CD4-positive, alpha-beta memory T cell (primary cell): ENCODE results near the gene APBA2. TPM values are rescaled to one million over a fixed set of nuclear protein-coding genes. Genes with fewer than 3 reads are reported as not detected.

Experiments
- CTCF ChIA-PET: fragments of 350-600 bp; sonication (Branson Sonifier 250); formaldehyde crosslinking; loops from one replicate; lab custom pipeline; 2021; ENCODE audit warnings: inconsistent platforms; ENCODE audit not compliant: partially characterized antibody; lab: Charles Lee
- POLR2A ChIA-PET: fragments of 350-600 bp; sonication (Branson Sonifier 250); formaldehyde crosslinking; loops from one replicate; lab custom pipeline; 2021; ENCODE audit not compliant: partially characterized antibody; lab: Charles Lee
- DNase-seq, 5 donors: peaks; one replicate each; pipeline versions ENCODE4 v3.0.0 to v3.0.0-alpha.2; 2020 to 2022; ENCODE audit warnings: mixed read lengths in 1 of 5
- H3K27ac ChIP-seq: one replicate; pipeline ENCODE4 v1.7.0; 2013; ENCODE audit warnings: low read depth, low read length
- H3K27me3 ChIP-seq: 2 replicates; pipeline ENCODE4 v1.7.0; 2013; ENCODE audit warnings: mild to moderate bottlenecking, low read length, moderate library complexity; ENCODE audit not compliant: insufficient read depth
- H3K36me3 ChIP-seq: 2 replicates; pipeline ENCODE4 v1.7.0; 2013; ENCODE audit warnings: mild to moderate bottlenecking, low read length, moderate library complexity; ENCODE audit not compliant: insufficient read depth
- H3K4me1 ChIP-seq: 2 replicates; pipeline ENCODE4 v1.7.0; 2013; ENCODE audit warnings: mild to moderate bottlenecking, low read length, moderate library complexity; ENCODE audit not compliant: insufficient read depth
- H3K4me3 ChIP-seq, 2 donors: one replicate each; pipeline ENCODE4 v1.7.0; 2013; ENCODE audit warnings: low read length in 2 of 2, mild to moderate bottlenecking in 1 of 2
- H3K9me3 ChIP-seq, 2 donors: one replicate each; pipeline ENCODE4 v1.7.0; 2013; ENCODE audit warnings: low read length in 2 of 2, control low read depth in 1 of 2; ENCODE audit not compliant: control insufficient read depth in 1 of 2
- H3K27ac Mint-ChIP-seq, 7 donors: one replicate each; pipeline ENCODE4 v1.8.0; 2020 to 2021; ENCODE audit warnings: mixed read lengths in 7 of 7, mild to moderate bottlenecking in 6 of 7, inconsistent platforms in 3 of 7, moderate library complexity in 3 of 7
- H3K27me3 Mint-ChIP-seq, 2 donors: one replicate each; pipeline ENCODE4 v1.8.0; 2020 to 2021; ENCODE audit warnings: mixed read lengths in 2 of 2
- H3K36me3 Mint-ChIP-seq, 2 donors: one replicate each; pipeline ENCODE4 v1.8.0; 2020 to 2021; ENCODE audit warnings: mixed read lengths in 2 of 2, inconsistent platforms in 1 of 2, mild to moderate bottlenecking in 1 of 2
- H3K4me1 Mint-ChIP-seq, 4 donors: one replicate each; pipeline ENCODE4 v1.8.0; 2020 to 2021; ENCODE audit warnings: mixed read lengths in 4 of 4, mild to moderate bottlenecking in 1 of 4
- H3K4me3 Mint-ChIP-seq, 8 donors: one replicate each; pipeline ENCODE4 v1.8.0; 2020 to 2021; ENCODE audit warnings: mixed read lengths in 8 of 8, mild to moderate bottlenecking in 7 of 8, moderate library complexity in 6 of 8, inconsistent platforms in 3 of 8
- H3K9me3 Mint-ChIP-seq, 8 donors: one replicate each; pipeline ENCODE4 v1.8.0; 2020 to 2021; ENCODE audit warnings: mixed read lengths in 8 of 8, mild to moderate bottlenecking in 5 of 8, inconsistent platforms in 3 of 8, moderate library complexity in 1 of 8
- intact Hi-C: fragments of 100-400 bp; cut with micrococcal nuclease; formaldehyde crosslinking; loops from one replicate; pipeline ENCODE4 v1.15.1; 2023
- polyA plus RNA-seq, 2 donors: library from polyadenylated mRNA; unstranded; fragments of 300-500 nt; fragmentation: Illumina TruSeq; gene quantifications; one replicate each; pipeline ENCODE4 v1.2.3, GENCODE V29; 2021
- total RNA-seq, 2 experiments: library from RNA; stranded (reverse); gene quantifications; one replicate each; pipeline ENCODE4 v1.2.3, GENCODE V29; 2021

The APBA2 gene
- total and polyA plus RNA-seq, 4 experiments from 2014 or later, result 11.1 to 57.3 (median 40.4) TPM

GRCh38 chr15:29133791-29134190 is 248.0 kb downstream of the APBA2 start:
- peaks cover 9 to 14% of the 10 kb centered on the region in 2 donors for H3K27me3 Mint-ChIP-seq
- Histone ChIP-seq H3K27ac (no peak overlapping the region), H3K4me3 (no peak overlapping the region), H3K36me3 (no peaks in the 10 kb centered on the region), H3K9me3 (no peaks in the 10 kb centered on the region), H3K4me1 (no peaks in the 10 kb centered on the region), H3K27me3 (no peaks in the 10 kb centered on the region)
- intact Hi-C loops, result no loop called here
- ChIA-PET POLR2A (no interaction called here), CTCF (no interaction called here)
- H3K4me3 Mint-ChIP-seq, result no peak overlapping the region
- H3K4me1 Mint-ChIP-seq, result peaks cover 0 to 6% (median 4%) of the 10 kb centered on the region in 4 donors
- no peak overlapping the region for H3K27ac Mint-ChIP-seq
- no peak for DNase-seq
- H3K36me3 Mint-ChIP-seq, result no peaks in the 10 kb centered on the region
- peaks cover 0 to 1% (median 0%) of the 10 kb centered on the region in 8 donors for H3K9me3 Mint-ChIP-seq

DNA sequence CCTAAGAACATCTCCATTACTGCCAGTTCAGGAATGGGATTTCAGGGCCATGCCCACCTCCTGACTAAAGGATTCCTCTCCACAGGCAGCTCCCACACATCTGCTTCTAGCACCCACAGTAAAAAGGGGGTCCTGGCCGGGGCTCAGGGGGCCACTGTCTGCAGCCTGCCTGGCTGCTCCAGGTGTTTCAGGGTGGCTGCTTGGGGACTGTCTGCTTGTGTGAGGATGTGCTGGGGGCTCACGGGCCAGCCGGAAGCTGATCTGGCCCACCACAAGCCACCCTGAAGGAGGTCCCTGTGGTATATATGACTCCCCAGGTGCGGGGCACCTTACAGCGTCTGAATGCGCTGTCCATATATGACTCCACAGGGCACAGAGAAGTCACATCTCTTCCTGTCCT is 248.5 kb downstream of the APBA2 start:
- Mint-ChIP-seq H3K4me3 (no peak overlapping the region), H3K4me1 (peaks cover 0 to 6% (median 4%) of the 10 kb centered on the region in 4 donors), H3K27ac (no peak overlapping the region), H3K9me3 (peaks cover 0 to 1% (median 0%) of the 10 kb centered on the region in 8 donors), H3K27me3 (peaks cover 9 to 17% of the 10 kb centered on the region in 2 donors), H3K36me3 (no peaks in the 10 kb centered on the region)
- H3K27ac ChIP-seq, result no peak overlapping the region
- H3K36me3 ChIP-seq, result no peaks in the 10 kb centered on the region
- ChIA-PET POLR2A (no interaction called here), CTCF (no interaction called here)
- no peaks in the 10 kb centered on the region for H3K27me3 ChIP-seq
- DNase-seq, result no peak
- H3K9me3 ChIP-seq, result no peaks in the 10 kb centered on the region
- no peaks in the 10 kb centered on the region for H3K4me1 ChIP-seq
- no peak overlapping the region for H3K4me3 ChIP-seq
- intact Hi-C loops, result no loop called here

GRCh38 chr15:29134641-29135308 is 249.0 kb downstream of the APBA2 start:
- Histone ChIP-seq H3K4me1 (peaks cover 5% of the 10 kb centered on the region), H3K27me3 (no peaks in the 10 kb centered on the region), H3K27ac (no peak overlapping the region), H3K36me3 (no peaks in the 10 kb centered on the region), H3K4me3 (no peak overlapping the region), H3K9me3 (no peaks in the 10 kb centered on the region)
- H3K36me3 Mint-ChIP-seq, result no peaks in the 10 kb centered on the region
- H3K27me3 Mint-ChIP-seq, result peaks cover 11 to 17% of the 10 kb centered on the region in 2 donors
- no peak overlapping the region for H3K4me3 Mint-ChIP-seq
- H3K4me1 Mint-ChIP-seq, result peaks cover 2 to 7% (median 6%) of the 10 kb centered on the region in 4 donors
- POLR2A ChIA-PET, result no interaction called here
- peaks cover 0 to 1% (median 0%) of the 10 kb centered on the region in 8 donors for H3K9me3 Mint-ChIP-seq
- H3K27ac Mint-ChIP-seq, result no peak overlapping the region
- DNase-seq, result no peak
- intact Hi-C loops, result no loop called here
- CTCF ChIA-PET, result no interaction called here

GRCh38 chr15:29135309-29135657 is 249.5 kb downstream of the APBA2 start:
- H3K27ac Mint-ChIP-seq, result no peak overlapping the region
- Histone ChIP-seq H3K4me1 (peaks cover 8% of the 10 kb centered on the region), H3K27ac (no peak overlapping the region), H3K36me3 (no peaks in the 10 kb centered on the region), H3K27me3 (peaks cover 2% of the 10 kb centered on the region), H3K4me3 (no peak overlapping the region), H3K9me3 (no peaks in the 10 kb centered on the region)
- H3K4me3 Mint-ChIP-seq, result no peak overlapping the region
- POLR2A ChIA-PET, result no interaction called here
- H3K27me3 Mint-ChIP-seq, result peaks cover 15 to 17% of the 10 kb centered on the region in 2 donors
- CTCF ChIA-PET, result no interaction called here
- H3K36me3 Mint-ChIP-seq, result no peaks in the 10 kb centered on the region
- H3K9me3 Mint-ChIP-seq, result peaks cover 0 to 1% (median 0%) of the 10 kb centered on the region in 8 donors
- peaks cover 6 to 12% (median 10%) of the 10 kb centered on the region in 4 donors for H3K4me1 Mint-ChIP-seq
- DNase-seq, result no peak
- intact Hi-C loops, result no loop called here

DNA sequence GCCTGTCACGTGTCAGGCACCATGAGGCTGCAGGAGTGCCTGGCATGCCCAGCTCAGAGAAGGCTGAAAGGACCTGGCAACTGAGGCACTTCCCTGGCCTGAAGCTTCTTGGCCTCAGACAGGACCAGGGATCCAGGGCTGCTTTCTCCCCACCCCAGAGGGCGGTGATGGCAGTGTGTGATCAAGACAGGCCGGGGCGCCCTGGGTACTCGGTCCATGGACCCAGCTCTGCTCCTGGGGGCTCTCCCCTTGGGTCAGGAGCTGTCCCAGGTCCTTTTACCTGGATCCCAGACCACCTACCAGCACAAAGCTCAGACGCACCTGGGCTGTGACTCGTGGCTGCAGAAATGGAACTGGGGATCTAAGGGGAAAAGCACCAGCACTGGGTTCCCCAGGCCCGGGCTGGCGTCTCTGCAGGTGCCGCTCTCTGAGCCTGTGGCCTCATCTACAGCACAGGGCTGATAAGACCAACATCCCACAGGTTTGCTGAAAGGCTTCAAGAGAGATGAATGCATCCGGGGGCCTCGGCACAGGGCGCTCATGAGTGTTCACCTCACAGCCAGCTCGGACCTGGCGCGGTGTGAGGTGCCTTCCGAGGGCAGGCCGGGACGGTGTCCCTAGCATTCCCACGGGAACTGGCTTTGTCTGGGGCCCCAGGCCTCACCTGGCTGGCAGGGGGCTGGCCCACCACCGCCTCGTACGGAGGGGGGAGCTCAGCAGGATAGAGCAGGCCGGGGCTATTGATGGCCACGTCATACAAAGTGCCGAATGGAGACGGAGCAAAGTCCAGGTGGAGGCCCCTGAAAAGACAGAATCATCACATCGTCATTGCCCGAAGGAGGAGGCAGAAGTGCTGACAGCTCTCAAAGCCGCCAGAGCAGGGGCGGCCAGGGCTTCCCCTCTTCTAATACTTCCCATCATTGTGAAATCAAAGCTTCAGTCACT is 250.2 kb downstream of the APBA2 start:
- no peak for DNase-seq
- no peak overlapping the region for H3K4me3 Mint-ChIP-seq
- H3K27me3 Mint-ChIP-seq, result peaks cover 16 to 20% of the 10 kb centered on the region in 2 donors

GRCh38 chr15:29138260-29138659 is 252.5 kb downstream of the APBA2 start:
- no peaks in the 10 kb centered on the region for H3K9me3 ChIP-seq
- CTCF ChIA-PET, result no interaction called here
- peaks cover 6% of the 10 kb centered on the region for H3K27me3 ChIP-seq
- Mint-ChIP-seq H3K4me3 (no peak overlapping the region), H3K9me3 (peaks cover 0 to 1% (median 0%) of the 10 kb centered on the region in 8 donors), H3K27ac (no peak overlapping the region), H3K36me3 (no peaks in the 10 kb centered on the region), H3K27me3 (peaks cover 19 to 30% of the 10 kb centered on the region in 2 donors), H3K4me1 (peaks cover 6 to 12% (median 7%) of the 10 kb centered on the region in 4 donors)
- H3K4me1 ChIP-seq, result peaks cover 8% of the 10 kb centered on the region
- POLR2A ChIA-PET, result no interaction called here
- no peak for DNase-seq
- H3K27ac ChIP-seq, result no peak overlapping the region
- intact Hi-C loops, result no loop called here
- no peak overlapping the region for H3K4me3 ChIP-seq
- H3K36me3 ChIP-seq, result no peaks in the 10 kb centered on the region

More for the DNA sequence above, 250.2 kb downstream of the APBA2 start:
- Histone ChIP-seq H3K4me3 (no peak overlapping the region), H3K27ac (no peak overlapping the region), H3K27me3 (peaks cover 6% of the 10 kb centered on the region), H3K4me1 (peaks cover 8% of the 10 kb centered on the region), H3K36me3 (no peaks in the 10 kb centered on the region), H3K9me3 (no peaks in the 10 kb centered on the region)
- intact Hi-C loops, result no loop called here
- H3K4me1 Mint-ChIP-seq, result peaks cover 6 to 12% (median 9%) of the 10 kb centered on the region in 4 donors
- ChIA-PET CTCF (no interaction called here), POLR2A (no interaction called here)
- H3K9me3 Mint-ChIP-seq, result peaks cover 0 to 1% (median 0%) of the 10 kb centered on the region in 8 donors
- no peak overlapping the region for H3K27ac Mint-ChIP-seq
- H3K36me3 Mint-ChIP-seq, result no peaks in the 10 kb centered on the region

- intact Hi-C loops, result no loop called here
- POLR2A ChIA-PET, result no interaction called here
These were observed 253.3 kb downstream of the APBA2 start for GRCh38 chr15:29139072-29139471.

More at GRCh38 chr15:29139072-29139471, 253.3 kb downstream of the APBA2 start:
- no peak for DNase-seq
- CTCF ChIA-PET, result interaction anchor here (1.0 to 1.2 kb wide), 4 partner anchors 10 to 37 kb away, joined by 3 to 7 read pairs (median 4); no protein-coding TSS in a partner anchor
- peaks cover 6% of the 10 kb centered on the region for H3K27me3 ChIP-seq
- H3K27me3 Mint-ChIP-seq, result peaks cover 23 to 31% of the 10 kb centered on the region in 2 donors
- no peaks in the 10 kb centered on the region for H3K36me3 ChIP-seq
- H3K27ac ChIP-seq, result no peak overlapping the region
- H3K9me3 ChIP-seq, result no peaks in the 10 kb centered on the region
- H3K4me1 Mint-ChIP-seq, result peaks cover 6 to 12% (median 7%) of the 10 kb centered on the region in 4 donors
- no peak overlapping the region for H3K27ac Mint-ChIP-seq
- no peaks in the 10 kb centered on the region for H3K36me3 Mint-ChIP-seq
- peaks cover 8% of the 10 kb centered on the region for H3K4me1 ChIP-seq
- peaks cover 0 to 1% (median 0%) of the 10 kb centered on the region in 8 donors for H3K9me3 Mint-ChIP-seq
- H3K4me3 Mint-ChIP-seq, result no peak overlapping the region
- H3K4me3 ChIP-seq, result no peak overlapping the region
